ENCODE measurements around the gene HAUS7. TPM values are rescaled to one million over a fixed set of nuclear protein-coding genes. Genes with fewer than 3 reads are reported as not detected.
A peak's percentile ranks its signal among the peaks of the same experiment; 100 is the strongest.

HAUS7 gene
- total RNA-seq, 1 donor from 2014 or later: 16.2 TPM

- ATAC-seq (no peak), DNase-seq (no peak)
- intact Hi-C loops (cut with micrococcal nuclease): no loop called here
Measured at GRCh38 chrX:153445856-153446635, 24.3 kb downstream of the HAUS7 start, which contains the start of gene TREX2. Gene TREX2 (minus strand): TSS chrX:153446056. CDS start chrX:153445430, 626 bp downstream.

GRCh38 chrX:153445106-153445855 lies 25.1 kb downstream of the HAUS7 start:
- no peak for DNase-seq
- no peak for ATAC-seq
- intact Hi-C loops (cut with micrococcal nuclease): no loop called here

GRCh38 chrX:153444333-153445011 lies 25.9 kb downstream of the HAUS7 start:
- no peak for ATAC-seq
- intact Hi-C loops (cut with micrococcal nuclease): no loop called here

GRCh38 chrX:153443476-153444332 lies 26.7 kb downstream of the HAUS7 start:
- no peak for ATAC-seq
- DNase-seq: no peak
- intact Hi-C loops (cut with micrococcal nuclease): no loop called here

More at GRCh38 chrX:153444333-153445011, 25.9 kb downstream of the HAUS7 start:
- no peak for DNase-seq

- ATAC-seq (no peak), DNase-seq (no peak)
- intact Hi-C loops (cut with micrococcal nuclease): no loop called here
Measured at GRCh38 chrX:153442463-153442862, 27.9 kb downstream of the HAUS7 start.

GRCh38 chrX:153441981-153442380 lies 28.4 kb downstream of the HAUS7 start:
- ATAC-seq (no peak), DNase-seq (no peak)
- intact Hi-C loops (cut with micrococcal nuclease): no loop called here

GRCh38 chrX:153441296-153441695 lies 29.1 kb downstream of the HAUS7 start:
- intact Hi-C loops (cut with micrococcal nuclease): no loop called here
- DNase-seq (no peak), ATAC-seq (no peak)

- ATAC-seq: no peak
- no peak for DNase-seq
- intact Hi-C loops (cut with micrococcal nuclease): no loop called here
Measured at GRCh38 chrX:153440556-153441135, 29.7 kb downstream of the HAUS7 start.

- no peak for ATAC-seq
- DNase-seq: no peak
- intact Hi-C loops (cut with micrococcal nuclease): no loop called here
Measured at GRCh38 chrX:153439977-153440376, 30.4 kb downstream of the HAUS7 start.

- DNase-seq (no peak), ATAC-seq (no peak)
- intact Hi-C loops (cut with micrococcal nuclease): no loop called here
Measured at GRCh38 chrX:153438532-153438931, 31.8 kb downstream of the HAUS7 start.

GRCh38 chrX:153435845-153436244 lies 34.5 kb downstream of the HAUS7 start:
- DNase-seq (no peak), ATAC-seq (no peak)
- intact Hi-C loops (cut with micrococcal nuclease): no loop called here

- no peak for DNase-seq
- ATAC-seq: no peak
- intact Hi-C loops (cut with micrococcal nuclease): no loop called here
Measured at GRCh38 chrX:153434801-153435200, 35.6 kb downstream of the HAUS7 start.

- ATAC-seq: no peak
- DNase-seq: no peak
- intact Hi-C loops (cut with micrococcal nuclease): no loop called here
Measured at GRCh38 chrX:153433781-153434285, 36.5 kb downstream of the HAUS7 start.

- ATAC-seq (no peak), DNase-seq (no peak)
- intact Hi-C loops (cut with micrococcal nuclease): no loop called here
Measured at GRCh38 chrX:153433161-153433680, 37.2 kb downstream of the HAUS7 start.

GRCh38 chrX:153430796-153431195 lies 39.6 kb downstream of the HAUS7 start:
- no peak for ATAC-seq
- intact Hi-C loops (cut with micrococcal nuclease): no loop called here

GRCh38 chrX:153426204-153426603 lies 44.2 kb downstream of the HAUS7 start:
- ATAC-seq (no peak), DNase-seq (no peak)
- intact Hi-C loops (cut with micrococcal nuclease): no loop called here

More at GRCh38 chrX:153430796-153431195, 39.6 kb downstream of the HAUS7 start:
- DNase-seq: no peak

GRCh38 chrX:153423652-153424051 lies 46.7 kb downstream of the HAUS7 start:
- intact Hi-C loops (cut with micrococcal nuclease): no loop called here
- peak; percentile 65 for DNase-seq
- peak; percentile 51 for ATAC-seq

- intact Hi-C loops (cut with micrococcal nuclease): no loop called here
- ATAC-seq (no peak), DNase-seq (no peak)
Measured at GRCh38 chrX:153421856-153422255, 48.5 kb downstream of the HAUS7 start.

All from left ventricle myocardium superior (tissue), 1 donor.